Inferior parietal cortex (tissue), 1 donor: ENCODE results near the gene PARP12.

ENCODE experiments used
- DNase-seq: peaks from one replicate; pipeline ENCODE4 v3.0.0-alpha.2; 2016; ENCODE audit errors: extremely low spot score

PARP12 gene

DNA sequence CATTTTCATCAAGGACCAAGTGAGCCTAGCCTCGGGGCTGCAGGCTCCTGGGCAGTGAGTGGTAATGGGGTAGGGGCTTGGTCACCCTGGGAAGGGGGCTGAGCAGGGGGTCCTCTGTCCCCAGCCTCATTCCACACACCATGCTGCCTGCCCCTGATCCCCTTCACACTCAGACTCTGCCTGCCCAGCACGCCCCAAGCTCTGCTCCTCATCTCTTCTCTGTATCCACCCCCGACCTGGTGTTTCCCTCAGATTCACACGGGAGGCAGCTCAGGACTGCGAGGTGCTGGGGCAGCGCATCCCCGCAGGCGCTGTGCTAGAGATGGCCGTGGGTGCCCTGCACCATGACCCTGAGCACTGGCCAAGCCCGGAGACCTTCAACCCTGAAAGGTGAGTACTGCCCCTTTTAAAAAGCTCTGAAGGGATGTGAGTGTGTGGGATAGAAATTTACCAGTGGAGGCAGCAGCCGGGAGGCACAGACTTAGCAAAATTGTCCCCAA is 47.2 kb downstream of the PARP12 start:
- no peak for DNase-seq

DNA sequence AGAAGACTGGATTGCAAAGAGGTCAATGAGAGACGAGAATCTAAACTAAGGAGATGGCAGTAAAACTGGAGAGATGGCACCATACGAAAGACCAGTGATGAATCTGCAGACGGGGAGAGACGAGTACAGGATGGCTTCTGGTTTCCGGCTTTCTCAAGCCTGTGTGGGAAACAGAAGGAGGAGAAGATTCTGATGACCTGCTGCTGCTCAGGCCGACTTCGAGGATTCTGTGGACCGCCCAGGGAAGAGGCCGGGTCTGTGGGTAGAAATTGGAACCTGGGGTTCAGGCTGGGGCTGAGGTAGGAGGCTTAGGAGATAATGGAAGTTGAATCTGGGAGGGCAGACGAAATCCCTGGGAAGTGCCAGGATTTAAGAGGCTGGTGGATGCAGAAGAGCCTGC is 48.6 kb downstream of the PARP12 start:
- no peak for DNase-seq

DNA sequence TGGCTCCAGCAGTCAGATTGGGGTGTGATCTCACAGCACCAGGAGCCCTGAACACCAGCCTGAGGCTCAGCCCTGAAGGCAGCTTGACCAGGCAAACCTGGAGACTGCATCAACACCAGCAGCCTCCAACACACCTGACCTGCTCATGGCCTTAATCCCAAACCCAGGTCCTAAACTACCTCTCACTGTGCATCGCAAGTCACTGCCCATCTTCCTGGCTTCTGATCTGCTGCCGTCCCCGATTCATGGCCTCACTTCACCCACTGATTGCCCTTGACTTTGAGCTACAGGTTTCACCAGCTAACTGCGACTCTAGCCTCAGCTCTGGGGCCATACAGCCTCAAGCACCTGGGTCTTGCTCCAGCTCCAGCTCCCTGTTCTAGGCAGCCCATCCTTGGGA is 49.1 kb downstream of the PARP12 start:
- DNase-seq: no peak

DNA sequence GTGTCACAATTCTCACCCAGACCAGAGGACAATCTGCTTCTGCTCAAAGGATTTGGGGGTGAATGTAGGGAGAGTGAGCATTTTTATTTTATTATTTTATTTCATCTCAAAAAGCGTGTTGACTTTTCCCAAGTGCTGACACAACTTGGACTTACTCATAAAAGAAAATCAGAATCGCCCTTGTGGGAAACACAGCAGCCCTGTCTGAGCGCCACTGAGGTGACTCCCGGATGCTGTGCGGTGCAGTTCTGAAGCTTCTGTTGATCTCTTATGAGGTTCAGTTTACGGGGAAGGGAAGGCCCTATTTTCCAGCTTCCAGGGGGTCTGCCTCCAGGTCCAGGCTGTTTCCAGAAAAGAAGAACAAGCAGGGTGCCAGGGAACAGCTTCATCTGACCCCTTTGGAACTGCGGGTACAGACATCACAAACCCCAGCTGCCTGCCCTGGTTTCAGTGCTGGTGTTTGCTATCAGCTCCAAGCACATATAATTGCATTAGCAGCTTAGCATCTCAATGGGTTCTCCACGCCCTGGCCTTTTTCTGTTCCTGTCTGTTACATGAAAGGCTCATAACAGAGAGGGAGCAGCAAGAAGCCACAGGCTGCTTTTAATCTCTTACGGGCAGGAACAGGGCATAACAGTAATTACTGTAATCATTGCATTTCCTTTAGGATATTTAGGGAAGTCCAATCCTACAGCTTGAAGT is 52.4 kb downstream of the PARP12 start:
- no peak for DNase-seq

DNA sequence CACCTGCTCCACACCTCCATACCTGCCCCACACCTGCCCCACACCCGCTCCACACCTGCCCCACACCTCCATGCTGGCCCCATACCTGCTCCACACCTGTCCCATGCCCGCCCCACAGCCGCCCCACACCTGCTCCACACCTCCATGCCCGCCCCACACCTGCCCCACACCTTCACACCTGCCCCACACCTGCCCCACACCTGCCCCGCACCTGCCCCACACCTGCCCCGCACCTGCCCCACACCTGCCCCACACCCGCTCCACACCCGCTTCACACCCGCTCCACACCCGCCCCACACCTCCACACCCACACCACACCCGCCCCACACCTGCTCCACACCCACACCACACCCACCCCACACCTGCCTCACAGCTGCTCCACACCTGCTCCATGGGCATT is 53.0 kb downstream of the PARP12 start:
- DNase-seq: no peak

DNA sequence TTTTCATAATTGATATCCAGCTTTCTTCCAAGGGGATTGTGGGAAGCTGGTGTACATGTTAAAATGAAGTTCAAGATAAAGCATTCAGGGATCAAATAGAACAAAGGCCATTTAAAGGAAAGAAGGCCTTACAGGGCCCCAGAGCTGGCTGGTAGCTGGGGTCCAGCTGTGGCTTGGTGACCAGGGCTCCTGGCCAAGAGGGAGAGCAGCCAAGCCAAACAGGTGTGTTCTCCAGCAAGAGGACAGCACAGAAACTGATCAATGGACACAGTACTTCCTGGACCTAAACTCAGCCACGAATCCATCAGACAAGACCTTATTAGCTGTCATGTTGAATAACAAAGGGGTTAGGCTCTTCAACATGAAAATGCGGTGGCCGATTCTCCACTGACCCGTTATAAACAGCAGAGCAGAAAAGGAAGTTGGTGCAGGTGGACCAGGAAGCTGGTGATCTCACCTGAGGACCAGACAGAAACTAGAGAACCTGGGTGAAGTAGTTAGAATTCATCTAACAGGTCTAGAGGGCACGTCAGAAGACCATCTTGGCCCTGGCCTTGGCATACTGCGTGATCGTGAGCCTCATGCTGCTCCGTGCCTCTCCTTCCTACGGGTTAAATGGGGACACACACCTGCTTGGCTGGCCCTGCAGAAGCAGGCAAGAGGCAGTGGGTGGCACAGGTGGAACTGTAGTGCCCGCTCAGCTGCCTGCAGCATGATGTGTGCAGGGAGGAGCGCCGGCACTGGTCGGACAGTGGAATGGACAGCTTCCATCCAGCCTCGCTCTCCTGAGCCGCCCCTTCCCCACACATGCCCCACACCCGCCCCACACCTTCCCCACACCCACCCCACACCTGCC is 53.8 kb downstream of the PARP12 start:
- no peak for DNase-seq

DNA sequence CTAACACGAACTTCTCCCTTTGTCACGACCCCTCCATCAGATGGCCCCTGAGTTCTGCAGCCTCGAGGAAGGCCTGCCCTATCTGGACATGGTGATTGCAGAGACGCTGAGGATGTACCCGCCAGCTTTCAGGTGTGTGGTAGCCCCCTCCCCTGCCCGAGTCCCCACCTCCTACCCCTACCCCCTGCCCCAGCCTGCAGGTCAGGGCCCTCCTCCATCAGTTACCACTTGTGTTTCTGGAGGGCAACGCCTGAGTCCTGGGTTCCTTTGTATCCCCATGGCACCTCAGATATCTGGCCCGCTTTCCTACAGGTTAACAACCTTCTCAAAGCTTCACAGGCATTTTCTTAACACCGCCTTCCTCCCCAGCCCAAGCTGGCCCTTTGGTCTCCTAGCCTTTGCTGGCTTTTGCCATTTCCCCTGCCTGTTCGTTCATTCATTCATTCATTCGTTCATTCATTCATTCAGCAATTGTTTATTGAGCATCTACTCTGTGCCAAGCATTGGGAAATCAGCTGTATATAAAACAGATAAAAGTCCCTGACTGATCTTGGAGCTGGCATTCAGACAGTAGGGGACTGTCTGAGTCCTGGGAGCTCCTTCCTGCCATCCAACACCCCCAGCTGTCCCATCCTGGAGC is 55.6 kb downstream of the PARP12 start:
- DNase-seq: no peak

DNA sequence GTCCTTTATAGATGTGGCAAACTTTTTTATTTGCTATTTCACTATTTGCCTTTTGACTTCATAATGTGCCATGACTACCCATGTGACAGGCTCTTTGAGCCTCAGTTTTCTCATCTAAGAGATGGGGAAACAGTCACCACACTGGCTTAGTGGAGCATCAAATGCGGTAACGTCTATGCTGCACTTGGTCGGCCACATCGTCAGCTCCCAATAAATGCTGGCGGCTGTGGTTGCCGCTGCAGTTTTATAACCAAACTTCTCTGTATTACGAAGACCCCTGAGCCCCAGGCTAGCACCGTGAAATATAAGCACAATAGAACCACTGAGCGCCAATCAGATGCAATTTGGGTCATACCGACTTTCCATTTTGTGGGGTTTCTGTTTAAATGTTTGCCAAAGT is 56.2 kb downstream of the PARP12 start:
- no peak for DNase-seq

DNA sequence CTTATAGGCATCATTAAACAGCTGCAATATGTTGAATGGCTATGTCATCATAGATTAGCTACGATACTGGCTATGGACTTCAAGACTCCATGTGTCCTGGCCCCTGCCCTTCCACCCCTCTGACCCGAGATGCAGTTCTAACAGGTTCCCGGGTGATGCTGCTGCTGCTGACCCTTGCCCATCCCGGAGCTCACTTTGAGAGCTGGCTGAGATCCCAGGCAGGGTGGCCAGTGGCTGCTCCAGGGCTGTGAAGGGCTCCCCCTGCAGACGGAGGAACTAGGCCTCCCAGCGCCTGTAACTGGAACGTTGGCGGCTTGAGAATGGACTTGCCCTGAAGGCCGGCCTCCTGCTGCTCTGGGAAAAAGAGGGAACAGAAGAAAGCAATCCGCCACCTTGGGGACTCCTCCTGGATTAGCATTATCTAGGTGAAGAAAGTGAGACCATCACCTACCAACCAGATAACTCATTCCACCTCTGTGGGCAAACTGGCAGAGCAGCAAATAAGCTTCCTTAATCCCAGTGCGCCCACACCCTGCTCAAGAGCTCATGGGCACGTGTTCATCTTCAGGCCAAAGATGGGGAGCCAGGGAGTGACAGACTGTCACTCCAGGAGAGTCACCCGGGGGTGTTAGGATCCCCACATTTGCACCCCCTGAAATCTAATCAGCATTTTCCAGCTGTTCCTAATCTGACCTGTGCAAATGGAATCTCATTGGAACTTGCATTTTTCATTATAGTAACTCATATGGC is 56.8 kb downstream of the PARP12 start:
- no peak for DNase-seq

DNA sequence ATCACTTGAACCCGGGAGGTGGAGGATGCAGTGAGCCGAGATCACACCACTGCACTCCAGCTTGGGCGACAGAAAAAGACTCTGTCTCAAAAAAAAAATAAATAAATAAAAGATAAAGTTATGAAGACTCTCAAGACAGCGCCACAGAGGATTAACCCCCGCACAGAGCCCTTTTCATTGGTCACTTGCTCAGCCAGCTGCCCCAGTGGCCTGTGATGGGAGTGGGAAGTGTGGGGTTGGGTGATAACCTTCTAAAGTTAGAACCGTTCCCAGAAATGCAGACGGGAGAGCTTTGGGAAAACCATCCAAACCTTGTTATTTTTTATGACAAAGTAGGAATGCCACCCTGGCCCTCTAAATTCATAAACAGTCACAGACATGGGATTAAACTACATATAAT is 57.4 kb downstream of the PARP12 start:
- DNase-seq: no peak

DNA sequence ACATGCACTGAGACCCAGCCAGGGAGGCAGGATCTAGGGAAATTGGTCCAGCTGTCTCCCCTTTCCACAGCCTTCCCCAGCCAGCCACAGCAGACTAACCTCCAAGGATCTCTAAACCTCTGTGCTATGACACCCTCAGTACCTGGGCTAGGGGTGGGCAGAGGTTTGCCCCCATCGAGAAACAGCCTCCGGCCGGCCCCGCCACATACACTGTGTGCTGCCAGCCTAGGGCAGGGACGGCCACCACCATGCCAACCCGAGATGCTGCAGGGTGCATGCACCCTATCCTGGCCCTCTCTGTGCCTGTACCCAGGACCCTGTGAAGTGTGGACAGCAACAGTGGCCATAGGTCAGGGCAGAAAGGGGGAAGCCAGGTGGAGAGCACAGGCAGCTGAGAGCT is 58.1 kb downstream of the PARP12 start:
- no peak for DNase-seq

DNA sequence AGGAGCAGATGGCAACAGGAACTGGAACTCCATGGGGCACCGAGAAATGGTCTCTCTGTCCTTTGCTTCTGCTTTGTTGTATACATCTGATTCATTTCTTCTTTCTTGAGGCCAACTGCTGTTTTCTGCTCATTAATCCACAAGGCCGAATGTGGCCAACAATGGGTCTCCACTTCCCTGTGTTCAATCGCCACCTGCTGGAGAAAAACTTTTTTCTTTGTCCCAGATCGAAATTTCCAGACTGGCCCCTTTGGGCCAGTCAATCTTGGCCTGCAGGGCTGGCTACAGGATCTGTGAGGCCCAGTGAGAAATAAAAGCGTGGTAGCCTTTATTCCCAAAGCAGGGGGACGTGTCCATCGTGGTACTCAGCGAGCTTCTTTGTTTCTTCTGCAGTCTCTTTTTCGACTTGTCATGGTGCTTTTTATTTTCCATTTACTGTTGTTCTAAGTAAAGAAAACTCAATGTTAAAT is 58.8 kb downstream of the PARP12 start:
- peak; percentile 53 for DNase-seq

DNA sequence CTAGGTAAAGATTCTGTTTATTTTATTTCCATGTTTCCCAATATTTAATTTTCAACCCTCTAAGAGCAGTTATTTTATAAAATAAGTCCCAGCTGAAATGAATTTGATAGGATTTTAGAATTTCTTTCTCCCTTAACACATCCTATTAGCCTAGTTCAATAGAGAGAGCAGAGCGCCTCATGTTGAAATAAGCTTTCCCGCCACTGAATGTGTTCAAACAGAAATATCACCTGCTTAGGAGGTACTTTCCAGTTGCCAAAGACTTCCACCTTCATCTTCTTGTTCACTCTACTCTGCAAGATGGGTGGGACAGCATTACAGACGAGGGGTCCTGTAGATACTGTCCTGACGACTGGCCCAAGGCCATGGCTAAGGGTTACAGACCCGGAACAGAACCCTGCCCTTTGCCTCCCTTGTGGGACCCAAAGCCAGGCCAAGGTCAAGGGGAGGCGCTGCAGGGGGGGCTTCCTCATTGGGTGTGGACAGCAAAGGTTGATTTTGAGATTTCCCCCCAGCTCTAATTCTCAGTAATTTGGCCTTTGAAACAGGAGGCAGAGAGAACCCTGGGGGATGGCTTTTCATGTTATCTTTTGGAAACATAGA is 62.0 kb downstream of the PARP12 start:
- no peak for DNase-seq

DNA sequence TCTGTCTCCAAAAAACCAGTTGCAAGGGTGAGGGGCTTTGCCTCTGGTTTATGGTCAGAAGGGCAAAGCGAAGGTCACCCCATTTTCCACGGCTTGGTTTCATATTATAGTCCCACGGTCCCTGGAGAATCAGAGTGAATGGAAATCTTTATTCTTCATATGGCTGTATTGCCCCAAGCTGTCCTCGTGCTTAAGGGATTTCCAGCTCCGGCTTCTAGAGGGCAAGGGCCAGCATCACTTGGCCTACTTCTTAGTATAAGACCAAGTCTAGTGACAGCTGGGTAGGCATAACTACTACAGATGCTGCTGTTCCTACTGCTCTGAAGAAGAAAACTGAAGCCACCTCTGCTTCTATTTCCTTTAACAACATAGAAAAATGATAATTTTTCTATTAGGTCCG is 63.2 kb downstream of the PARP12 start:
- DNase-seq: no peak

DNA sequence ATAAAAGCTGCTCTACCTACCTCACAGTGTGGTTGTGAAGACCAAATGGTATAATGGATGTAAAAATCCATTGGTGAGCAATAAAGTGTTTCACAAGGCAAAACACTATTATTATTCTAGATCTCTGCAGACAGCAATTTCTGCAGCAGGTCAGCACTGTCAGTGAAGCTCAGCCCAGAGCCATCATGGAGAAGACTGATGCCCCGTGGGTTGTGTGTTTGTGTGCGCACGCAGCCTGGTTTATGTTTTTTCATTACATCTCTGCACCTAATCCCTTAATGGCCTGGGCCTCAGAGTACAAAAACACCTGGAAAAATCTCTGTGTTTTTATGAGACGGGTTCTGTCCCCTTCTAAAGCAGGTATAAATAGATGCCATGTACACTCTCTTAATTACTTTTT is 64.2 kb downstream of the PARP12 start:
- no peak for DNase-seq

DNA sequence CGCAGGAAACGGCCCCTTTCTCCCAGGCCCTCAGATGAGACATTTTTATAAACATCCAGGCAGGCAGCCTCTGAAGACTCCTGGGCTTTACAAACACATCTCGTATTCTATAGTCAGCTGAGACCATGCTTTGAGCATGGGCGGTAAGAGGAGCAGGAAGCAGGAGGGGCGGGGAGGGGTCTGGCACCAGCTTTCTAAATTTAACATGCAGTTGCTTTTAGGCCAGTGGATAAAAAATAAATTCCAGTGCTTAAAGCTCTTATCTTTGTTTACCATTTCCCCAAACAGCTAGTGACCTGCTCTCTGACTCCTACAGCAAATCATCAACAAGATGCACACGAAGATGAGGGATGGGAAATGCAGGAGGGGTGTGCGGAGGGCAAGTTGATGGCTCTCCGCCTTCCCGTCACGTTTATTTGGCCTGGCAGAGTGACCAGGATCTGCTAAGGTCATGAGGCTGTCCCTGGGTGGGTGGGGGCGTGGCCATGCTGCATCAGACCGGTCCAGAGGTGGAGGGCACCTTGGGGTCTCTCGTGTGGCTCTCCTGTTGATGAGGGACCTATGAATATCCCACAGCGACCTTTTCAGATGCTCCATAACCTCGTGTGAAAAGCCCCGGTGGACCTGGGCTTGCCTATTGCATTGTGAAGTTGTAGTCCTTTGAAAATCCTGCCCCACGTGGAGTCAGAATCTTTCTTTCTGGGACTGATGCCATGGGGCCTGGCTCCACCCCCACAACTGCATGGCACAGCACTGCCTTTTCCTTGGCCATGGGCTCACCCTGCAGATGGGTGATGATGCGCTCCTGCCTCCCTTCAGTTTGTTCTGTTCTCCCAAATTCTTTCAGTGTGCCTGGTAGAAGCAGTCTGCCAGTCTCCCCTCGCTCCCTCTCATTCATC is 67.5 kb downstream of the PARP12 start:
- peak; percentile 78 for DNase-seq

DNA sequence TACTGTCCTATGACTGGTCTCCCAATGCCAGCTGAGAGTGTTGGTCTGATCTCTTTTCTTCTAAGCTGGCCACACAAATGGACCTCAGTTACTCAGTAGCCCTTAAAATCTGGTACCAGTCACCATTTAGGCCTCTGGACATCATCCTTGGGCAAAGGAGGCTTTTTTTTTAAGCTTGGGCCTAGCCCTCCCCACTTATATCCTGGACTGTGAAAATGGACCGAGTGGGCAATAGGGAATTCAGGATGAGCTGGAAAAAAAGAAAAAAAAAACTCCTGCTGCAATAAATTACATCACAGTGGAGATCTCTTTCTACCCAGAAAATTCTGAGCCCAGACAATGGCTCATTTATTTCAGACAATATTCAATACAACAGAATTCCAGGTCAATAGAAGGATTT is 68.4 kb downstream of the PARP12 start:
- DNase-seq: no peak

DNA sequence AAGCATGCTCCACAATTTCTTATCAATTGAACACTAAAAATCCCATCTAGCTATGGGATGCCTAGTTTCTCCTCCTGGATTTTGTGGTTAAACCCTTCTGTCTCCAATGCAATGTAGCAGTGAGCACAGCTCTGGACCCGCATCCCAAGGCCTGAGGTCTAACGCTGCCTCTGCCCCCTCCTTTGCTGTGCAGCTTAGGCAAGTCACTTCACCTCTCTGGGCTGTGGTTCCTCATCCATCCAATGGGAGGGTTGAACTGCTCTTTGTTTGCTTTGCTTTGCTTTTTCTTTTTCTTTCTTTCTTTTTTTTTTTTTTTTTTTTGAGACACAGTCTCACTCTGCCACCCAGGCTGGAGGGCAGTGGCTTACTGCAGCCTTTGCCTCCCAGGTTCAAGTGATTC is 69.2 kb downstream of the PARP12 start:
- DNase-seq: no peak

DNA sequence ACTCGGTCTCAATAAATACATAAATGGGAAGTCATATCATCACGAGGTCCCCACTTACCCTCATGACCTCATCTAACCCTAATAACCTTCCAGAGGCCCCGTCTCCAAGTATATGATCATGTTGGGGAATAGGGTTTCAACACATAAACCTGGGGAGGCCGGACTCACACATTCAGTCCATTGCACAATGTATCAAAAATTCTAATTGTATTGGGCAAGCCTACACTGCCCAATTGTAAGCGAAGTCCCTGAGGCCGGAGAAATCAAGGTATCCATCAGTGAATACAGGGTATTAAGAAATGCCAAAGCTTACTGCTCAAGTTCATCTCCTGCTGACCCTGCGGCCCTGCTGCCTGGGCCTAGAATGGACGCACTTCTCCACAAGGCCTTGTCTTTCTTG is 69.6 kb downstream of the PARP12 start:
- DNase-seq: no peak

DNA sequence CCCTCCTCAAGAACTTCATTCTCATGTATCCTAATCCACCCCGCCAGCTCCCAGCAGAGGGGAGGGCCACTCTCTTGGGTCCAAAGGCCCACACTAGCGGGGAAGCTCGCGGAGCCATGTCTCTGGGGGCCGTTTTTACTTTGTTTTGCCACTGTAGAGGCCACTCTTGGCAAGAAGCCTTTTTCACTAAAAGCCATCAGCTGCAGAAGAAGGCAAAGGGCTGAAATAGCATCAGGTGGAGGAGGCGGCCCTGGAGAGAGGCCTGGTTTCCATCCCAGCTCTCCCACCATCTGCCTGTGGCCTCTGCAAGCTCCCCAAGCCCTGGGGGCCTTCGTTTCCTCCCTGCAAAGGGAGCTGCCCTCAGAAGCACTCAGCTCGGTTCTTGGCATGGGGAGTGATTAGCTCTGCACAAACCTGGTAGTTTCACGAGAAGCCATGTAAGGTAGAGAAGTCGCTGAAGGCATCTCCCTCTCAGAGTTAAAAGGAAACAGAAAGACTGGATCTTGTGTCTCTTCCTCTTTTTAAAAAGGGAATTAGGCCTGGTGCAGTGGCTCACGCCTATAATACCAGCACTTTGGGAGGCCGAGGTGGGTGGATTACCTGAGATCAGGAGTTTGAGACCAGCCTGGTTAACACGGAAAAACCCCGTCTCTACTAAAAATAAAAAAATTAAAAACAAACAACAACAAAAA is 70.3 kb downstream of the PARP12 start:
- no peak for DNase-seq
